HepG2 (cell line): ENCODE measurements around the gene WNT2B. TPM values are rescaled to one million over a fixed set of nuclear protein-coding genes. Genes with fewer than 3 reads are reported as not detected.

Experiments used
- ATAC-seq: fragments of 200-7000 bp; cut with Tn5 transposase; 3 replicates; pipeline ENCODE4 v1.9.1; 2020; ENCODE audit warnings: mild to moderate bottlenecking, moderate library complexity
- BruUV-seq: library from RNA; stranded (reverse); fragments of 400-500 nt; replicated peaks from 2 replicates; lab custom pipeline; 2021; lab: Mats Ljungman, UMichigan
- CTCF ChIA-PET: fragments of 300-600 bp; formaldehyde crosslinking; extraction: SDS; loops from one replicate; lab custom pipeline; 2021; ENCODE audit warnings: low total read pairs, inconsistent platforms, low intra/inter-chr PET ratio; lab: Yijun Ruan, JAX
- POLR2A ChIA-PET: fragments of 350-600 bp; sonication (Branson Sonifier 250); formaldehyde crosslinking; loops from one replicate; lab custom pipeline; 2020; ENCODE audit warnings: antibody characterized with exemption, inconsistent platforms; lab: Yijun Ruan, JAX
- DNase-seq: peaks from one replicate; pipeline ENCODE4 v3.0.0-alpha.2; 2015; ENCODE audit warnings: low spot score
- FAIRE-seq: peaks from 3 replicates; lab custom pipeline; 2011; peaks lifted over from hg19 to GRCh38; lab: Jason Lieb, UNC
- H2AFZ ChIP-seq: one replicate; pipeline ENCODE4 v1.6.1; 2011; ENCODE audit warnings: low read length, inconsistent platforms
- H3K27ac ChIP-seq: fragments of 300-600 bp; 3 replicates; pipeline ENCODE4 v1.8.0; 2011; ENCODE audit warnings: mixed run types, mild to moderate bottlenecking, mixed read lengths, low read length, inconsistent platforms; ENCODE audit not compliant: insufficient read depth; ENCODE audit errors: extremely low read length
- H3K27me3 ChIP-seq, 2 experiments: fragments of 200-600 bp in 1 of 2; 2 replicates in 1 of 2; 3 replicates in 1 of 2; pipeline versions ENCODE4 v1.6.0 to v1.8.0; 2011; ENCODE audit warnings: low read length in 2 of 2, mild to moderate bottlenecking in 2 of 2, moderate library complexity in 2 of 2, inconsistent platforms in 1 of 2; ENCODE audit not compliant: insufficient read depth in 2 of 2, control insufficient read depth in 1 of 2
- H3K36me3 ChIP-seq, 2 experiments: fragments of 200-600 bp in 1 of 2; replicated peaks in 1 of 2; 2 replicates in 1 of 2; 3 replicates in 1 of 2; pipeline versions ENCODE4 v1.5.1 to v1.8.0; 2011; ENCODE audit warnings: low read length in 2 of 2, inconsistent platforms in 1 of 2; ENCODE audit not compliant: insufficient read depth in 2 of 2, control insufficient read depth in 1 of 2
- H3K4me1 ChIP-seq: 2 replicates; pipeline ENCODE4 v1.5.1; 2012; ENCODE audit warnings: low read length, inconsistent platforms; ENCODE audit not compliant: insufficient read depth
- H3K4me2 ChIP-seq: 2 replicates; pipeline ENCODE4 v1.6.0; 2011; ENCODE audit warnings: low read depth, low read length, inconsistent platforms
- H3K4me3 ChIP-seq, 3 experiments: fragments of 200-600 bp in 1 of 3; sonication (generic), shearing (Covaris generic) in 1 of 3; replicated peaks in 1 of 3; 2 replicates each; pipeline ENCODE4 v1.5.1; 2011 to 2016; ENCODE audit warnings: low read length in 3 of 3, inconsistent platforms in 2 of 3, low read depth in 2 of 3, mild to moderate bottlenecking in 2 of 3, control low read depth in 1 of 3, mixed read lengths in 1 of 3; ENCODE audit not compliant: insufficient read depth in 1 of 3
- H3K79me2 ChIP-seq: one replicate; pipeline ENCODE4 v1.6.1; 2011; ENCODE audit warnings: low read length, inconsistent platforms; ENCODE audit not compliant: insufficient read depth
- H3K9ac ChIP-seq: 2 replicates; pipeline ENCODE4 v1.6.0; 2011; ENCODE audit warnings: mild to moderate bottlenecking, low read depth, low read length, inconsistent platforms; ENCODE audit not compliant: insufficient read depth
- H3K9me3 ChIP-seq: 2 replicates; pipeline ENCODE4 v1.5.1; 2012; ENCODE audit warnings: mild to moderate bottlenecking, low read length
- H4K20me1 ChIP-seq: 2 replicates; pipeline ENCODE4 v1.6.0; 2011; ENCODE audit warnings: inconsistent platforms, mild to moderate bottlenecking, low read length, moderate library complexity; ENCODE audit not compliant: insufficient read depth
- CEBPB ChIP-seq: IDR thresholded peaks from 2 replicates; pipeline ENCODE4 v1.6.1; 2011; ENCODE audit warnings: low read depth, low read length, improper control_type of control experiment, borderline replicate concordance
- DPF2 ChIP-seq: sonication (generic); formaldehyde crosslinking; IDR thresholded peaks from 2 replicates; pipeline ENCODE4 v1.4.0; 2020; ENCODE audit warnings: mild to moderate bottlenecking, low read depth, missing genetic modification reagents, borderline replicate concordance
- RARA ChIP-seq: IDR thresholded peaks from 2 replicates; pipeline ENCODE4 v1.6.1; 2016; ENCODE audit warnings: missing genetic modification reagents, missing compliant biosample characterization
- SMAD1 ChIP-seq: sonication (generic); formaldehyde crosslinking; IDR thresholded peaks from 2 replicates; pipeline ENCODE4 v1.4.0; 2020; ENCODE audit warnings: missing genetic modification reagents, low read depth, mild to moderate bottlenecking, borderline replicate concordance
- WGBS: methylation state at CpG from one replicate; pipeline ENCODE4 v1.1.6; 2017; ENCODE audit warnings: low lambda C conversion rate; 5-methylcytosine and 5-hydroxymethylcytosine counted together
- in situ Hi-C: cut with HindIII; loops from 2 replicates; pipeline ENCODE4 v1.10.0; 2017; ENCODE audit warnings: low pct_unique_long_range_greater_than_20kb; ENCODE audit not compliant: extremely low pct_ligation_motif_present
- intact Hi-C: fragments of 100-400 bp; cut with micrococcal nuclease; formaldehyde crosslinking; loops from one replicate; pipeline ENCODE4 v1.10.0; 2022; ENCODE audit not compliant: unreplicated experiment
- polyA plus RNA-seq, 8 experiments: library from polyadenylated mRNA; depleted of rRNA in 3 of 8; stranded (reverse) in 7 of 8; unstranded in 1 of 8; fragments of >200 nt; fragmentation: Illumina TruSeq in 4 of 8; extraction: Trizol in 4 of 8; gene quantifications; 2 replicates each; pipeline versions ENCODE4 v1.2.1 to v1.2.3, GENCODE V29; 2011 to 2016; ENCODE audit warnings: low read depth in 4 of 8, missing spikeins in 1 of 8, mixed read lengths in 1 of 8; ENCODE audit not compliant: insufficient read depth in 1 of 8
- total RNA-seq, 5 experiments: library from RNA; depleted of rRNA; stranded (reverse); fragments of >200 nt; fragmentation: Illumina TruSeq; extraction: Trizol; gene quantifications; 2 replicates each; pipeline ENCODE4 v1.2.3, GENCODE V29; 2016; ENCODE audit warnings: low read depth in 1 of 5
- TF ChIP-seq, protein P1 (sequence below): sonication (generic); formaldehyde crosslinking; IDR thresholded peaks from 2 replicates; pipeline ENCODE4 v1.4.0; 2020; ENCODE audit warnings: missing genetic modification reagents, borderline replicate concordance
- TF ChIP-seq, protein P2 (sequence below): IDR thresholded peaks from 2 replicates; pipeline ENCODE4 v1.6.1; 2016

Gene WNT2B
- total and polyA plus RNA-seq, 2 of the 13 experiments (the other 11 are each of a cell fraction or from before 2014, with no cell fraction given): 0.11 to 0.32 TPM

GRCh38 chr1:112542206-112542973, 33.6 kb downstream of the WNT2B start:
- Histone ChIP-seq H3K27me3 (no peaks in the 10 kb centered on the region), H3K27ac (no peak overlapping the region), H3K36me3 (peaks cover 0 to 10% of the 10 kb centered on the region in 2 experiments; a peak in 2 of 5 replicates), H3K4me1 (no peaks in the 10 kb centered on the region), H3K4me3 (no peak overlapping the region), H3K4me2 (no peak overlapping the region), H3K79me2 (no peaks in the 10 kb centered on the region), H4K20me1 (no peaks in the 10 kb centered on the region), H2AFZ (no peak overlapping the region), H3K9ac (no peak overlapping the region), H3K9me3 (no peaks in the 10 kb centered on the region)
- DNase-seq (no peak), FAIRE-seq (no peak), ATAC-seq (no peak)
- WGBS: 95% methylated on average over 9 of the region's 9 CpGs
- in situ Hi-C loops: no loop called here
- TF ChIP-seq, protein P1, sequence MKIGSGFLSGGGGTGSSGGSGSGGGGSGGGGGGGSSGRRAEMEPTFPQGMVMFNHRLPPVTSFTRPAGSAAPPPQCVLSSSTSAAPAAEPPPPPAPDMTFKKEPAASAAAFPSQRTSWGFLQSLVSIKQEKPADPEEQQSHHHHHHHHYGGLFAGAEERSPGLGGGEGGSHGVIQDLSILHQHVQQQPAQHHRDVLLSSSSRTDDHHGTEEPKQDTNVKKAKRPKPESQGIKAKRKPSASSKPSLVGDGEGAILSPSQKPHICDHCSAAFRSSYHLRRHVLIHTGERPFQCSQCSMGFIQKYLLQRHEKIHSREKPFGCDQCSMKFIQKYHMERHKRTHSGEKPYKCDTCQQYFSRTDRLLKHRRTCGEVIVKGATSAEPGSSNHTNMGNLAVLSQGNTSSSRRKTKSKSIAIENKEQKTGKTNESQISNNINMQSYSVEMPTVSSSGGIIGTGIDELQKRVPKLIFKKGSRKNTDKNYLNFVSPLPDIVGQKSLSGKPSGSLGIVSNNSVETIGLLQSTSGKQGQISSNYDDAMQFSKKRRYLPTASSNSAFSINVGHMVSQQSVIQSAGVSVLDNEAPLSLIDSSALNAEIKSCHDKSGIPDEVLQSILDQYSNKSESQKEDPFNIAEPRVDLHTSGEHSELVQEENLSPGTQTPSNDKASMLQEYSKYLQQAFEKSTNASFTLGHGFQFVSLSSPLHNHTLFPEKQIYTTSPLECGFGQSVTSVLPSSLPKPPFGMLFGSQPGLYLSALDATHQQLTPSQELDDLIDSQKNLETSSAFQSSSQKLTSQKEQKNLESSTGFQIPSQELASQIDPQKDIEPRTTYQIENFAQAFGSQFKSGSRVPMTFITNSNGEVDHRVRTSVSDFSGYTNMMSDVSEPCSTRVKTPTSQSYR (CRISPR knock-in tag): no peak
- TF ChIP-seq SMAD1 (CRISPR knock-in tag): no peak
- TF ChIP-seq CEBPB: no peak
- TF ChIP-seq DPF2 (CRISPR knock-in tag): no peak
- TF ChIP-seq, protein P2, sequence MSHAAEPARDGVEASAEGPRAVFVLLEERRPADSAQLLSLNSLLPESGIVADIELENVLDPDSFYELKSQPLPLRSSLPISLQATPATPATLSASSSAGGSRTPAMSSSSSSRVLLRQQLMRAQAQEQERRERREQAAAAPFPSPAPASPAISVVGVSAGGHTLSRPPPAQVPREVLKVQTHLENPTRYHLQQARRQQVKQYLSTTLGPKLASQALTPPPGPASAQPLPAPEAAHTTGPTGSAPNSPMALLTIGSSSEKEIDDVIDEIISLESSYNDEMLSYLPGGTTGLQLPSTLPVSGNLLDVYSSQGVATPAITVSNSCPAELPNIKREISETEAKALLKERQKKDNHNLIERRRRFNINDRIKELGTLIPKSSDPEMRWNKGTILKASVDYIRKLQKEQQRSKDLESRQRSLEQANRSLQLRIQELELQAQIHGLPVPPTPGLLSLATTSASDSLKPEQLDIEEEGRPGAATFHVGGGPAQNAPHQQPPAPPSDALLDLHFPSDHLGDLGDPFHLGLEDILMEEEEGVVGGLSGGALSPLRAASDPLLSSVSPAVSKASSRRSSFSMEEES (CRISPR knock-in tag): no peak
- no peak for TF ChIP-seq RARA
- intact Hi-C loops: no loop called here
- CTCF ChIA-PET: no interaction called here
- BruUV-seq: no TSS peak
- POLR2A ChIA-PET: no interaction called here
